HFFc6 (cell line): ENCODE data around the gene DMTF1. TPM values are rescaled to one million over a fixed set of nuclear protein-coding genes. Genes with fewer than 3 reads are reported as not detected.
A peak's percentile ranks its signal among the peaks of the same experiment; 100 is the strongest.
"Not testable (repeated sequence)": the region's sequence is repeated elsewhere in the genome, so short reads cannot be mapped to it uniquely, and the experiment has no call there.

Experiments used
- DNase-seq: peaks from one replicate; pipeline ENCODE4 v3.0.0-alpha.2; 2018
- H3K27ac Mint-ChIP-seq: 2 replicates; pipeline ENCODE4 v1.8.0; 2020; ENCODE audit warnings: mild to moderate bottlenecking, mixed read lengths
- H3K27me3 Mint-ChIP-seq: 2 replicates; pipeline ENCODE4 v1.8.0; 2021; ENCODE audit warnings: mild to moderate bottlenecking, moderate library complexity, mixed read lengths; ENCODE audit not compliant: insufficient read depth
- H3K36me3 Mint-ChIP-seq: 2 replicates; pipeline ENCODE4 v1.8.0; 2021; ENCODE audit warnings: low read depth, mixed read lengths
- H3K4me1 Mint-ChIP-seq: 2 replicates; pipeline ENCODE4 v1.8.0; 2020; ENCODE audit warnings: low read depth, mixed read lengths
- H3K4me3 Mint-ChIP-seq: 2 replicates; pipeline ENCODE4 v1.8.0; 2020; ENCODE audit warnings: mild to moderate bottlenecking, moderate library complexity, mixed read lengths
- H3K9me3 Mint-ChIP-seq: 2 replicates; pipeline ENCODE4 v1.8.0; 2020; ENCODE audit warnings: mild to moderate bottlenecking, mixed read lengths
- CTCF ChIP-seq: fragments of 200-600 bp; sonication (generic); IDR thresholded peaks from 2 replicates; pipeline ENCODE4 v1.5.0; 2021; ENCODE audit warnings: antibody characterized with exemption, mild to moderate bottlenecking
- total RNA-seq, 6 experiments: library from RNA; stranded (reverse); fragmentation: NEBNext Ultra II Directional; extraction: Animal tissue kit (Norgen Biotek cat#: 25700); gene quantifications; 2 replicates in 1 of 6; 3 replicates in 5 of 6; pipeline ENCODE4 v1.2.3, GENCODE V29; 2021

DMTF1 gene
- total RNA-seq, 6 experiments from 2014 or later = 26.2 to 33.0 (median 30.7) TPM

- Mint-ChIP-seq H3K27me3 (peaks cover 13% of the 10 kb centered on the region), H3K4me1 (peaks cover 7% of the 10 kb centered on the region), H3K27ac (no peak overlapping the region), H3K9me3 (no peaks in the 10 kb centered on the region), H3K4me3 (no peak overlapping the region), H3K36me3 (no peaks in the 10 kb centered on the region)
- no peak for TF ChIP-seq CTCF
- DNase-seq = no peak
Measured at GRCh38 chr7:87226495-87226894, 74.2 kb downstream of the DMTF1 start.

GRCh38 chr7:87231258-87231657 is 79.0 kb downstream of the DMTF1 start:
- Mint-ChIP-seq H3K4me1 (peaks cover 16% of the 10 kb centered on the region), H3K27ac (no peak overlapping the region), H3K9me3 (no peaks in the 10 kb centered on the region), H3K36me3 (no peaks in the 10 kb centered on the region), H3K4me3 (no peak overlapping the region), H3K27me3 (peaks cover 19% of the 10 kb centered on the region)
- TF ChIP-seq CTCF = no peak
- no peak for DNase-seq

GRCh38 chr7:87231711-87232110 is 79.5 kb downstream of the DMTF1 start:
- H3K4me3 Mint-ChIP-seq = no peak overlapping the region
- no peak overlapping the region for H3K27ac Mint-ChIP-seq
- H3K27me3 Mint-ChIP-seq = peaks cover 19% of the 10 kb centered on the region
- no peak for DNase-seq
- H3K4me1 Mint-ChIP-seq = peaks cover 16% of the 10 kb centered on the region
- no peaks in the 10 kb centered on the region for H3K36me3 Mint-ChIP-seq
- no peaks in the 10 kb centered on the region for H3K9me3 Mint-ChIP-seq
- TF ChIP-seq CTCF = no peak

- Mint-ChIP-seq H3K4me3 (no peak overlapping the region), H3K36me3 (no peaks in the 10 kb centered on the region), H3K4me1 (peaks cover 16% of the 10 kb centered on the region), H3K27me3 (peaks cover 16% of the 10 kb centered on the region), H3K9me3 (no peaks in the 10 kb centered on the region), H3K27ac (no peak overlapping the region)
- TF ChIP-seq CTCF = no peak
- peak; percentile 53 for DNase-seq
Measured at GRCh38 chr7:87234949-87235348, 82.7 kb downstream of the DMTF1 start.

GRCh38 chr7:87238464-87239051 is 86.3 kb downstream of the DMTF1 start:
- not testable (repeated sequence) for H3K36me3 Mint-ChIP-seq, H3K27me3 Mint-ChIP-seq, H3K4me3 Mint-ChIP-seq, H3K27ac Mint-ChIP-seq, H3K9me3 Mint-ChIP-seq, DNase-seq
- peaks cover 16% of the 10 kb centered on the region for H3K4me1 Mint-ChIP-seq

GRCh38 chr7:87245671-87246070 is 93.4 kb downstream of the DMTF1 start:
- not testable (repeated sequence) for H3K9me3 Mint-ChIP-seq, H3K4me1 Mint-ChIP-seq, H3K27me3 Mint-ChIP-seq, H3K36me3 Mint-ChIP-seq, DNase-seq, H3K27ac Mint-ChIP-seq, H3K4me3 Mint-ChIP-seq

Other genes starting within 250 kb of the DMTF1 start
- under 1 TPM in 4 of 6 experiments, not detected in 2; 0.11 to 0.36 (median 0.25) TPM for gene ELAPOR2, start 92.8 kb upstream of the DMTF1 start, total RNA-seq
- gene TMEM243, start 67.3 kb downstream of the DMTF1 start, total RNA-seq = 10 to 100 TPM; 16.3 to 20.9 (median 17.2) TPM
- 10 to 100 TPM; 13.1 to 16.5 (median 14.6) TPM for gene CROT, start 193.2 kb downstream of the DMTF1 start, total RNA-seq